CD14-positive monocyte (primary cell): ENCODE results near the gene FXYD2. TPM values are rescaled to one million over a fixed set of nuclear protein-coding genes. Genes with fewer than 3 reads are reported as not detected.

Source experiments
- DNase-seq, 3 donors: peaks; one replicate each; pipeline ENCODE4 v3.0.0-alpha.2; 2011 to 2022
- H2AFZ ChIP-seq: 2 replicates; pipeline ENCODE4 v1.6.0; 2012; ENCODE audit warnings: mild to moderate bottlenecking, low read depth, low read length, inconsistent platforms; ENCODE audit not compliant: insufficient read depth, poor library complexity, severe bottlenecking
- H3K27ac ChIP-seq, 2 donors: 1 replicate in 1 of 2; 2 replicates in 1 of 2; pipeline ENCODE4 v1.5.1; 2012 to 2013; ENCODE audit warnings: low read length in 2 of 2, control low read depth in 1 of 2, inconsistent platforms in 1 of 2, low read depth in 1 of 2, mild to moderate bottlenecking in 1 of 2
- H3K27me3 ChIP-seq, 2 donors: one replicate each; pipeline versions ENCODE4 v1.6.0 to v1.6.1; 2011 to 2013; ENCODE audit warnings: low read length in 2 of 2; ENCODE audit not compliant: control insufficient read depth in 2 of 2, insufficient read depth in 2 of 2
- H3K36me3 ChIP-seq, 2 donors: replicated peaks in 1 of 2; 1 replicate in 1 of 2; 2 replicates in 1 of 2; pipeline versions ENCODE4 v1.5.1 to v1.6.1; 2012 to 2013; ENCODE audit warnings: low read length in 2 of 2, control low read depth in 1 of 2, inconsistent platforms in 1 of 2, mild to moderate bottlenecking in 1 of 2; ENCODE audit not compliant: insufficient read depth in 2 of 2, control insufficient read depth in 1 of 2
- H3K4me1 ChIP-seq, 2 donors: 1 replicate in 1 of 2; 2 replicates in 1 of 2; pipeline versions ENCODE4 v1.5.1 to v1.6.1; 2012 to 2013; ENCODE audit warnings: low read length in 2 of 2, control low read depth in 1 of 2, inconsistent platforms in 1 of 2, mild to moderate bottlenecking in 1 of 2, moderate library complexity in 1 of 2; ENCODE audit not compliant: insufficient read depth in 2 of 2, control insufficient read depth in 1 of 2
- H3K4me2 ChIP-seq: replicated peaks from 2 replicates; pipeline ENCODE3; 2012; ENCODE audit warnings: low read length, moderate library complexity, mild to moderate bottlenecking; ENCODE audit not compliant: poor library complexity, severe bottlenecking; ENCODE audit errors: extremely low read depth
- H3K4me3 ChIP-seq, 3 experiments: fragments of 200-600 bp in 1 of 3; sonication (generic) in 1 of 3; replicated peaks in 1 of 3; 1 replicate in 2 of 3; 2 replicates in 1 of 3; pipeline ENCODE4 v1.5.1; 2011 to 2013; ENCODE audit warnings: low read length in 3 of 3, mild to moderate bottlenecking in 3 of 3, control low read depth in 2 of 3, low read depth in 2 of 3, inconsistent platforms in 1 of 3, moderate library complexity in 1 of 3
- H3K79me2 ChIP-seq: 2 replicates; pipeline ENCODE4 v1.6.0; 2012; ENCODE audit warnings: mild to moderate bottlenecking, control low read depth, inconsistent platforms, low read length, moderate library complexity; ENCODE audit not compliant: insufficient read depth
- H3K9ac ChIP-seq: 2 replicates; pipeline ENCODE4 v1.6.0; 2017; ENCODE audit warnings: low read length, mild to moderate bottlenecking; ENCODE audit not compliant: insufficient read depth, poor library complexity, severe bottlenecking
- H3K9me3 ChIP-seq, 2 donors: replicated peaks in 1 of 2; 1 replicate in 1 of 2; 2 replicates in 1 of 2; pipeline versions ENCODE4 v1.5.1 to v1.6.1; 2012 to 2013; ENCODE audit warnings: low read length in 2 of 2, control low read depth in 1 of 2; ENCODE audit not compliant: control insufficient read depth in 1 of 2, insufficient read depth in 1 of 2
- H4K20me1 ChIP-seq: 2 replicates; pipeline ENCODE4 v1.6.0; 2012; ENCODE audit warnings: mild to moderate bottlenecking, low read length, control low read depth, moderate library complexity; ENCODE audit not compliant: insufficient read depth
- H3K27ac Mint-ChIP-seq, 7 donors: one replicate each; pipeline ENCODE4 v1.8.0; 2020; ENCODE audit warnings: mild to moderate bottlenecking in 7 of 7, mixed read lengths in 7 of 7, moderate library complexity in 6 of 7, inconsistent platforms in 2 of 7
- H3K27me3 Mint-ChIP-seq, 3 donors: one replicate each; pipeline ENCODE4 v1.8.0; 2021 to 2022; ENCODE audit warnings: low read depth in 3 of 3, mild to moderate bottlenecking in 3 of 3, mixed read lengths in 3 of 3, moderate library complexity in 3 of 3, inconsistent platforms in 1 of 3
- H3K36me3 Mint-ChIP-seq, 2 donors: one replicate each; pipeline ENCODE4 v1.8.0; 2020; ENCODE audit warnings: mixed read lengths in 2 of 2, inconsistent platforms in 1 of 2, mild to moderate bottlenecking in 1 of 2
- H3K4me1 Mint-ChIP-seq: one replicate; pipeline ENCODE4 v1.8.0; 2020; ENCODE audit warnings: mild to moderate bottlenecking, mixed read lengths
- H3K4me3 Mint-ChIP-seq, 2 donors: one replicate each; pipeline ENCODE4 v1.8.0; 2020; ENCODE audit warnings: mild to moderate bottlenecking in 2 of 2, mixed read lengths in 2 of 2, moderate library complexity in 1 of 2
- H3K9me3 Mint-ChIP-seq, 7 donors: one replicate each; pipeline ENCODE4 v1.8.0; 2020 to 2022; ENCODE audit warnings: mixed read lengths in 7 of 7, mild to moderate bottlenecking in 6 of 7, moderate library complexity in 6 of 7, inconsistent platforms in 2 of 7
- WGBS: methylation state at CpG from one replicate; pipeline ENCODE4 v1.1.5; 2013; ENCODE audit warnings: missing lambda C conversion rate; ENCODE audit not compliant: insufficient coverage; 5-methylcytosine and 5-hydroxymethylcytosine counted together
- intact Hi-C, 2 donors: fragments of 100-400 bp; cut with micrococcal nuclease; formaldehyde crosslinking; loops; one replicate each; pipeline versions ENCODE4 v1.15.0 to v1.15.1; 2023
- polyA plus RNA-seq, 3 donors: library from polyadenylated mRNA; depleted of rRNA in 1 of 3; unstranded in 2 of 3; stranded (reverse) in 1 of 3; fragments of 300-500 nt in 2 of 3; fragments of >200 nt in 1 of 3; fragmentation: Illumina TruSeq in 2 of 3; gene quantifications; 1 replicate in 2 of 3; 2 replicates in 1 of 3; pipeline ENCODE4 v1.2.3, GENCODE V29; 2012 to 2021
- TF ChIP-seq, protein P1 (sequence below): fragments of 200-600 bp; IDR thresholded peaks from one replicate; pipeline ENCODE4 v1.8.0; 2022; ENCODE audit warnings: antibody characterized with exemption, mild to moderate bottlenecking

The FXYD2 gene
- polyA plus RNA-seq, 3 donors, result 0.96 to 4.4 (median 2.5) TPM

DNA sequence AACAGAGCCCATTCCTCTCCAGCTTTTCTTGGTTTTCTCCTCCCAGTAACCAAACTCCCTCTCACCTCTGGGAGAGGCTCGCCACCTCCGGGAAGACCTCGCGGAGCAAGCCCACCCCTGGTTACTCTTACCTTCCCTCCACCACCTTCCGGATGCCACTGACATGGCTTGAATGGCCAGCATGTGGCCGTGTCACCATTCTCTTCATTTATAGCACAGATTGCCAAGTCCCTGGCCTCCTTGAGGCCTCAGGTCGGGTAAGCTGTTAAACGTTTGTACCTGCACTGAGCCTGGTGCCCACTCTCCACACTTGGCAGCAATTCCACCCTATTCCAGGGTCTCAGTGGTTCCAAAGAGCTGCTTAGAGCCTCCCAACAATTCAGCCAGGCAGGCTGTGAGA, 8.0 kb upstream of the FXYD2 start:
- H3K4me3 Mint-ChIP-seq, result no peak overlapping the region

DNA sequence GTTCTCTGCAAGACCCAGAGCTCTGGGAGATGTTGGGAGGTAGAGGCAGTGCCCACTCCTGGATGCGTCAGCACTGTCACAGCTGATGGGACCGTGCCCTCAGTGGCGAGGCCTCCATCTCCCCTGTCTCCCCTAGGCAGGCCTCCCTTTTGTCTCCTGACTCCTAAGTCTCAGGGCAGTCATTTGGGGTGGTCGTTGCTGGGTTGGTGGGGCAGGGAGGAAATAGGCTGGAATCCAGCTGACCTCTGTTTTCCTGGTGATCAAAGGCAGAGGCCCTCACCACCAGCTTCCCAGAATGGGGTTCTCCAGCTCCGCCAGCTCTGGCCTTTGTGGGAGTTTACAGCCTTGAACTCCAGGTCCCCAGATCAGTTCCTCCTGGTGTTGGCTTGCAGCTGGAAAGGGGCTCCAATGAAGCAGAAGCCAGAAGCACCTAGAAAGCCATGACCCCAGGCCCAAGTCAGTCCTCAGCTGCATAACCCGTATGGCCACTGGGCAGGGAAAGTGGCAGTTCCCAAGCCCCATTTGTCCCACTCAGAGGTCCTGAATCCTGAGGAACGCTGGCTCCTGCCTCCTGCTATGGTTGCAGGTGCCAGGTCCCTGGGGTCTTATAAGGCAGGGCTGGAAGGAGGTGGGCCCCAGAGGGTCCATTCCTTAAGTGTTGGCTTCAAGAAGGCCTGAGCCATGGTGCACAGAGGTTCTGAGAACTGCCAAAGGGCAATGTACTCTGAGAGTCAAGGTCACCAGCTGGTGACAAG, 7.3 kb upstream of the FXYD2 start:
- no peak for DNase-seq
- Histone ChIP-seq H3K27ac (no peak overlapping the region), H3K4me2 (no peak overlapping the region), H4K20me1 (no peaks in the 10 kb centered on the region), H3K27me3 (no peaks in the 10 kb centered on the region), H3K36me3 (no peaks in the 10 kb centered on the region), H3K9ac (no peak overlapping the region), H3K4me1 (peaks cover 73 to 84% of the 10 kb centered on the region in 2 donors), H3K9me3 (no peaks in the 10 kb centered on the region), H3K79me2 (peaks cover 1% of the 10 kb centered on the region), H2AFZ (no peak overlapping the region), H3K4me3 (no peak overlapping the region)
- H3K4me1 Mint-ChIP-seq, result peaks cover 82% of the 10 kb centered on the region
- peaks cover 0 to 2% (median 0%) of the 10 kb centered on the region in 7 donors for H3K9me3 Mint-ChIP-seq
- intact Hi-C loops, result loop anchor here in 1 of 2 donors (10.0 kb wide), 1 partner anchor 313 kb away; no protein-coding TSS in a partner anchor
- 100% methylated on average over 3 of the region's 7 CpGs for WGBS
- H3K36me3 Mint-ChIP-seq, result peaks cover 0 to 3% of the 10 kb centered on the region in 2 donors
- peaks cover 0 to 6% (median 2%) of the 10 kb centered on the region in 3 donors for H3K27me3 Mint-ChIP-seq
- no peak overlapping the region for H3K4me3 Mint-ChIP-seq
- TF ChIP-seq, protein P1, sequence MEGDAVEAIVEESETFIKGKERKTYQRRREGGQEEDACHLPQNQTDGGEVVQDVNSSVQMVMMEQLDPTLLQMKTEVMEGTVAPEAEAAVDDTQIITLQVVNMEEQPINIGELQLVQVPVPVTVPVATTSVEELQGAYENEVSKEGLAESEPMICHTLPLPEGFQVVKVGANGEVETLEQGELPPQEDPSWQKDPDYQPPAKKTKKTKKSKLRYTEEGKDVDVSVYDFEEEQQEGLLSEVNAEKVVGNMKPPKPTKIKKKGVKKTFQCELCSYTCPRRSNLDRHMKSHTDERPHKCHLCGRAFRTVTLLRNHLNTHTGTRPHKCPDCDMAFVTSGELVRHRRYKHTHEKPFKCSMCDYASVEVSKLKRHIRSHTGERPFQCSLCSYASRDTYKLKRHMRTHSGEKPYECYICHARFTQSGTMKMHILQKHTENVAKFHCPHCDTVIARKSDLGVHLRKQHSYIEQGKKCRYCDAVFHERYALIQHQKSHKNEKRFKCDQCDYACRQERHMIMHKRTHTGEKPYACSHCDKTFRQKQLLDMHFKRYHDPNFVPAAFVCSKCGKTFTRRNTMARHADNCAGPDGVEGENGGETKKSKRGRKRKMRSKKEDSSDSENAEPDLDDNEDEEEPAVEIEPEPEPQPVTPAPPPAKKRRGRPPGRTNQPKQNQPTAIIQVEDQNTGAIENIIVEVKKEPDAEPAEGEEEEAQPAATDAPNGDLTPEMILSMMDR, result no peak
- peak overlapping the region in 3 of 7 donors; percentile 19 to 80 (median 45) for H3K27ac Mint-ChIP-seq

More for the DNA sequence above, 8.0 kb upstream of the FXYD2 start:
- H3K9me3 Mint-ChIP-seq, result peaks cover 0 to 2% (median 0%) of the 10 kb centered on the region in 7 donors
- no peaks in the 10 kb centered on the region for H3K36me3 ChIP-seq
- no peaks in the 10 kb centered on the region for H4K20me1 ChIP-seq
- no peak overlapping the region for H3K4me2 ChIP-seq
- peaks cover 79 to 90% of the 10 kb centered on the region in 2 donors for H3K4me1 ChIP-seq
- TF ChIP-seq, protein P1, result no peak
- no peak overlapping the region for H3K27ac ChIP-seq
- intact Hi-C loops, result loop anchor here in 1 of 2 donors (10.0 kb wide), 1 partner anchor 312 kb away; no protein-coding TSS in a partner anchor
- H3K27me3 ChIP-seq, result no peaks in the 10 kb centered on the region
- H3K36me3 Mint-ChIP-seq, result peaks cover 0 to 3% of the 10 kb centered on the region in 2 donors
- peaks cover 0 to 6% (median 2%) of the 10 kb centered on the region in 3 donors for H3K27me3 Mint-ChIP-seq
- no peak for DNase-seq
- no peak overlapping the region for H3K4me3 ChIP-seq
- H3K27ac Mint-ChIP-seq, result peak overlapping the region in 2 of 7 donors; percentile 17 to 44
- WGBS, result 92% methylated on average over 8 of the region's 8 CpGs
- no peak overlapping the region for H2AFZ ChIP-seq
- peaks cover 8% of the 10 kb centered on the region for H3K79me2 ChIP-seq
- H3K9me3 ChIP-seq, result no peaks in the 10 kb centered on the region
- H3K9ac ChIP-seq, result no peak overlapping the region
- peaks cover 87% of the 10 kb centered on the region for H3K4me1 Mint-ChIP-seq
